IMR-90 (cell line): ENCODE measurements around the gene C10orf67. TPM values are rescaled to one million over a fixed set of nuclear protein-coding genes. Genes with fewer than 3 reads are reported as not detected.

Experiments used
- ATAC-seq: fragments of 200-7000 bp; cut with Tn5 transposase; 2 replicates; pipeline ENCODE4 v1.9.1; 2020; ENCODE audit warnings: low read depth, mild to moderate bottlenecking, moderate library complexity
- BruUV-seq: library from RNA; stranded (reverse); fragments of 400-500 nt; replicated peaks from 2 replicates; lab custom pipeline; 2021; lab: Mats Ljungman, UMichigan
- CTCF ChIA-PET: fragments of 300-600 bp; formaldehyde crosslinking; extraction: SDS; loops from one replicate; lab custom pipeline; 2021; ENCODE audit warnings: antibody characterized with exemption; lab: Yijun Ruan, JAX
- POLR2A ChIA-PET: fragments of 300-600 bp; sonication (Branson Sonifier 250); formaldehyde crosslinking; loops from one replicate; lab custom pipeline; 2022; ENCODE audit warnings: antibody characterized with exemption; ENCODE audit not compliant: unreplicated experiment; lab: Charles Lee
- DNase-seq: peaks from one replicate; pipeline ENCODE4 v3.0.0; 2013
- H2AFZ ChIP-seq: replicated peaks from 2 replicates; pipeline ENCODE3; 2013; ENCODE audit warnings: low read length, mild to moderate bottlenecking; ENCODE audit not compliant: poor library complexity
- H2AK5ac ChIP-seq: 2 replicates; pipeline ENCODE4 v1.6.1; 2013; ENCODE audit warnings: low read depth, low read length, inconsistent platforms
- H2AK9ac ChIP-seq: replicated peaks from 2 replicates; pipeline ENCODE3; 2013; ENCODE audit warnings: mild to moderate bottlenecking, low read depth, low read length, moderate library complexity; ENCODE audit not compliant: poor library complexity
- H2BK120ac ChIP-seq: 2 replicates; pipeline ENCODE4 v1.6.1; 2013; ENCODE audit warnings: low read depth, low read length, inconsistent platforms
- H2BK15ac ChIP-seq: 3 replicates; pipeline ENCODE4 v1.6.1; 2013; ENCODE audit warnings: low read depth, low read length, inconsistent platforms
- H2BK20ac ChIP-seq: 2 replicates; pipeline ENCODE4 v1.6.1; 2013; ENCODE audit warnings: low read depth, mild to moderate bottlenecking, inconsistent platforms, low read length, moderate library complexity
- H2BK5ac ChIP-seq: 2 replicates; pipeline ENCODE4 v1.6.1; 2013; ENCODE audit warnings: mild to moderate bottlenecking, low read depth, low read length, inconsistent platforms; ENCODE audit not compliant: poor library complexity, severe bottlenecking
- H3K14ac ChIP-seq: replicated peaks from 2 replicates; pipeline ENCODE4 v1.6.1; 2013; ENCODE audit warnings: low read depth, low read length, inconsistent platforms
- H3K18ac ChIP-seq: 2 replicates; pipeline ENCODE4 v1.6.1; 2013; ENCODE audit warnings: low read depth, low read length, control low read depth
- H3K23ac ChIP-seq: 2 replicates; pipeline ENCODE4 v1.6.1; 2013; ENCODE audit warnings: low read depth, low read length, inconsistent platforms
- H3K27ac ChIP-seq: 2 replicates; pipeline ENCODE4 v1.5.1; 2013; ENCODE audit warnings: mild to moderate bottlenecking, control low read depth, low read length; ENCODE audit not compliant: insufficient read depth
- H3K27me3 ChIP-seq: 2 replicates; pipeline ENCODE4 v1.6.1; 2013; ENCODE audit warnings: low read length; ENCODE audit not compliant: control insufficient read depth, insufficient read depth
- H3K36me3 ChIP-seq: 2 replicates; pipeline ENCODE4 v1.6.1; 2013; ENCODE audit warnings: low read length, mixed read lengths; ENCODE audit not compliant: control insufficient read depth, insufficient read depth
- H3K4ac ChIP-seq: 2 replicates; pipeline ENCODE4 v1.6.1; 2013; ENCODE audit warnings: low read depth, low read length, inconsistent platforms
- H3K4me1 ChIP-seq: 2 replicates; pipeline ENCODE4 v1.6.1; 2013; ENCODE audit warnings: low read length, mixed read lengths; ENCODE audit not compliant: control insufficient read depth, insufficient read depth
- H3K4me2 ChIP-seq: 2 replicates; pipeline ENCODE4 v1.6.1; 2013; ENCODE audit warnings: low read depth, mild to moderate bottlenecking, control low read depth, low read length, moderate library complexity
- H3K4me3 ChIP-seq: 2 replicates; pipeline ENCODE4 v1.5.1; 2013; ENCODE audit warnings: low read depth, mild to moderate bottlenecking, control low read depth, low read length, moderate library complexity; ENCODE audit not compliant: insufficient read depth
- H3K56ac ChIP-seq: 2 replicates; pipeline ENCODE4 v1.6.1; 2013; ENCODE audit warnings: low read length, inconsistent platforms; ENCODE audit not compliant: insufficient read depth; ENCODE audit errors: extremely low read depth
- H3K79me1 ChIP-seq, 2 experiments: 2 replicates each; pipeline ENCODE4 v1.6.1; 2013; ENCODE audit warnings: low read length in 2 of 2, inconsistent platforms in 1 of 2, low read depth in 1 of 2
- H3K9ac ChIP-seq: 2 replicates; pipeline ENCODE4 v1.6.1; 2013; ENCODE audit warnings: low read depth, low read length, control low read depth
- H3K9me1 ChIP-seq: 2 replicates; pipeline ENCODE4 v1.6.1; 2013; ENCODE audit warnings: low read length, inconsistent platforms; ENCODE audit not compliant: insufficient read depth
- H3K9me3 ChIP-seq: 2 replicates; pipeline ENCODE4 v1.6.1; 2013; ENCODE audit warnings: low read length; ENCODE audit not compliant: control insufficient read depth, insufficient read depth
- H4K20me1 ChIP-seq: 2 replicates; pipeline ENCODE4 v1.6.1; 2013; ENCODE audit warnings: low read length, inconsistent platforms; ENCODE audit not compliant: insufficient read depth
- H4K5ac ChIP-seq: 2 replicates; pipeline ENCODE4 v1.6.1; 2013; ENCODE audit warnings: mild to moderate bottlenecking, low read depth, low read length, control low read depth
- H4K8ac ChIP-seq, 2 experiments: 2 replicates each; pipeline ENCODE4 v1.6.1; 2013; ENCODE audit warnings: low read depth in 2 of 2, low read length in 2 of 2, control low read depth in 1 of 2, inconsistent platforms in 1 of 2
- H4K91ac ChIP-seq: 2 replicates; pipeline ENCODE4 v1.6.1; 2013; ENCODE audit warnings: low read depth, low read length, inconsistent platforms; ENCODE audit not compliant: insufficient read depth
- BHLHE40 ChIP-seq: fragments of 150-350 bp; IDR thresholded peaks from 2 replicates; pipeline ENCODE4 v1.6.1; 2016; ENCODE audit warnings: mild to moderate bottlenecking, low read depth, low read length
- CEBPB ChIP-seq: IDR thresholded peaks from 2 replicates; pipeline ENCODE4 v1.6.1; 2012; ENCODE audit warnings: low read depth, low read length, improper control_type of control experiment
- CHD1 ChIP-seq: IDR thresholded peaks from 2 replicates; pipeline ENCODE4 v1.6.1; 2012; ENCODE audit warnings: low read depth, low read length, improper control_type of control experiment
- CTCF ChIP-seq: conservative IDR thresholded peaks from 2 replicates; pipeline ENCODE4 v1.5.1; 2012; ENCODE audit warnings: mild to moderate bottlenecking, low read depth, low read length, improper control_type of control experiment
- ELK1 ChIP-seq: fragments of 150-350 bp; IDR thresholded peaks from 2 replicates; pipeline ENCODE4 v1.6.1; 2016; ENCODE audit warnings: low read depth, mild to moderate bottlenecking, low read length, moderate library complexity, borderline replicate concordance
- FOS ChIP-seq: fragments of 150-350 bp; IDR thresholded peaks from 2 replicates; pipeline ENCODE4 v1.6.1; 2016; ENCODE audit warnings: low read depth, low read length
- MAFK ChIP-seq: IDR thresholded peaks from 2 replicates; pipeline ENCODE4 v1.6.1; 2012; ENCODE audit warnings: low read depth, low read length, improper control_type of control experiment
- MAZ ChIP-seq: IDR thresholded peaks from 2 replicates; pipeline ENCODE4 v1.6.1; 2012; ENCODE audit warnings: low read depth, mild to moderate bottlenecking, low read length, improper control_type of control experiment, moderate library complexity, borderline replicate concordance
- MXI1 ChIP-seq: IDR thresholded peaks from 2 replicates; pipeline ENCODE4 v1.6.1; 2012; ENCODE audit warnings: low read depth, mild to moderate bottlenecking, low read length, moderate library complexity, borderline replicate concordance
- NFE2L2 ChIP-seq: fragments of 150-350 bp; IDR thresholded peaks from 2 replicates; pipeline ENCODE4 v1.6.1; 2016; ENCODE audit warnings: low read depth, mild to moderate bottlenecking, low read length
- POLR2A ChIP-seq: IDR thresholded peaks from 2 replicates; pipeline ENCODE4 v1.6.1; 2012; ENCODE audit warnings: mild to moderate bottlenecking, low read depth, low read length
- RAD21 ChIP-seq: IDR thresholded peaks from 2 replicates; pipeline ENCODE4 v1.6.1; 2012; ENCODE audit warnings: low read length, improper control_type of control experiment
- RCOR1 ChIP-seq: IDR thresholded peaks from 2 replicates; pipeline ENCODE4 v1.6.1; 2012; ENCODE audit warnings: mild to moderate bottlenecking, low read length, improper control_type of control experiment; ENCODE audit not compliant: insufficient replicate concordance
- RFX5 ChIP-seq: IDR thresholded peaks from 2 replicates; pipeline ENCODE4 v1.8.0; 2012; ENCODE audit warnings: low read depth, mild to moderate bottlenecking, low read length, moderate library complexity
- SMC3 ChIP-seq: fragments of 150-350 bp; IDR thresholded peaks from 2 replicates; pipeline ENCODE4 v1.6.1; 2016; ENCODE audit warnings: low read depth, mild to moderate bottlenecking, antibody characterized with exemption, low read length, moderate library complexity
- USF2 ChIP-seq: fragments of 150-350 bp; IDR thresholded peaks from 2 replicates; pipeline ENCODE4 v1.6.1; 2017; ENCODE audit warnings: mild to moderate bottlenecking, antibody characterized with exemption, low read length, low read depth
- WGBS, 2 experiments: methylation state at CpG; one replicate each; pipeline versions ENCODE4 v1.1.5 to v1.1.7; 2013; ENCODE audit warnings: missing lambda C conversion rate in 2 of 2; ENCODE audit not compliant: insufficient read length in 1 of 2; ENCODE audit errors: extremely low coverage in 2 of 2; 5-methylcytosine and 5-hydroxymethylcytosine counted together
- dilution Hi-C: fragments of 300-500 bp; cut with HindIII; formaldehyde crosslinking; loops from one replicate; pipeline ENCODE4 v1.14.3; 2018; ENCODE audit warnings: low sequenced_read_pairs; ENCODE audit not compliant: unreplicated experiment
- in situ Hi-C: fragments of 300-500 bp; cut with MboI; formaldehyde crosslinking; loops from 3 replicates; pipeline ENCODE4 v1.14.3; 2019; ENCODE audit warnings: low sequenced_read_pairs, inconsistent platforms, mixed read lengths
- intact Hi-C: fragments of 100-400 bp; cut with micrococcal nuclease; formaldehyde crosslinking; loops from 2 replicates; pipeline ENCODE4 v1.10.0; 2022
- polyA plus RNA-seq, 3 experiments: library from polyadenylated mRNA; depleted of rRNA; stranded (reverse); fragments of >200 nt; gene quantifications; 2 replicates each; pipeline ENCODE4 v1.2.3, GENCODE V29; 2012; ENCODE audit warnings: low replicate concordance in 1 of 3
- total RNA-seq: library from RNA; depleted of rRNA; stranded (reverse); fragments of >200 nt; gene quantifications from 2 replicates; pipeline ENCODE4 v1.2.3, GENCODE V29; 2012

C10orf67 gene
- total and polyA plus RNA-seq, 2 of the 4 experiments (the other 2 are of a cell fraction): 0.15 to 0.18 TPM

GRCh38 chr10:23384364-23384763, 39.8 kb upstream of the C10orf67 start:
- POLR2A ChIA-PET: no interaction called here
- in situ Hi-C loops: no loop called here

More at GRCh38 chr10:23384364-23384763, 39.8 kb upstream of the C10orf67 start:
- no peaks in the 10 kb centered on the region for H3K9me3 ChIP-seq
- no peak overlapping the region; the same call in 1 of the 2 replicates for H2BK20ac ChIP-seq
- H3K23ac ChIP-seq: no peak overlapping the region
- H2AK9ac ChIP-seq: no peak overlapping the region
- H2AFZ ChIP-seq: no peak overlapping the region
- H3K4ac ChIP-seq: no peak overlapping the region
- CTCF ChIA-PET: interaction anchor here (0.8 kb wide), 1 partner anchor 144 kb away, joined by 3 read pairs; no protein-coding TSS in a partner anchor
- no peak overlapping the region for H2BK5ac ChIP-seq
- H2BK15ac ChIP-seq: no peak overlapping the region
- no peaks in the 10 kb centered on the region for H3K9me1 ChIP-seq
- H3K4me2 ChIP-seq: no peak overlapping the region
- 0 out of 2 replicates have a peak overlapping the region, but pooled peaks have one; percentile 11 for H4K5ac ChIP-seq
- H4K91ac ChIP-seq: no peak overlapping the region
- no peaks in the 10 kb centered on the region; the same call in 1 of the 2 replicates for H3K27me3 ChIP-seq
- no peak overlapping the region for H3K9ac ChIP-seq
- H3K27ac ChIP-seq: no peak overlapping the region
- no peaks in the 10 kb centered on the region for H3K79me1 ChIP-seq
- 0 out of 2 replicates have a peak, but pooled peaks cover 2% of the 10 kb centered on the region for H3K4me1 ChIP-seq
- no peak overlapping the region for H2AK5ac ChIP-seq
- no CpG with 5 or more reads among the region's 1 CpG for WGBS, 2 experiments
- H3K56ac ChIP-seq: no peak overlapping the region
- no peak overlapping the region for H3K4me3 ChIP-seq
- peak; percentile 47 for DNase-seq
- no peak overlapping the region for H3K18ac ChIP-seq
- dilution Hi-C loops: no loop called here
- H4K20me1 ChIP-seq: no peaks in the 10 kb centered on the region
- intact Hi-C loops: no loop called here
- no peak overlapping the region for H3K14ac ChIP-seq
- TF ChIP-seq CTCF: no peak
- TF ChIP-seq FOS: no peak
- TF ChIP-seq ELK1: no peak
- TF ChIP-seq MXI1: no peak
- TF ChIP-seq SMC3: no peak
- no peak for TF ChIP-seq MAFK
- TF ChIP-seq CEBPB: no peak
- TF ChIP-seq MAZ: no peak
- TF ChIP-seq CHD1: no peak
- TF ChIP-seq POLR2A: no peak
- TF ChIP-seq RAD21: no peak
- no peak for TF ChIP-seq RFX5
- no peak for TF ChIP-seq USF2
- TF ChIP-seq BHLHE40: no peak
- no peak for TF ChIP-seq RCOR1
- no peak for TF ChIP-seq NFE2L2
- no peaks in the 10 kb centered on the region for H3K36me3 ChIP-seq
- no peak overlapping the region for H2BK120ac ChIP-seq
- H4K8ac ChIP-seq: no peak overlapping the region
- BruUV-seq: no TSS peak
- peak; percentile 72 for ATAC-seq
